Endothelial cell (in vitro differentiated cells): ENCODE measurements around the gene USP22. TPM values are rescaled to one million over a fixed set of nuclear protein-coding genes. Genes with fewer than 3 reads are reported as not detected.
"Not testable (repeated sequence)": the region's sequence is repeated elsewhere in the genome, so short reads cannot be mapped to it uniquely, and the experiment has no call there.

Experiments used
- DNase-seq: peaks from one replicate; pipeline ENCODE4 v3.0.0; 2021; ENCODE audit warnings: low spot score
- H3K27ac Mint-ChIP-seq: one replicate; pipeline ENCODE4 v1.8.0; 2021; ENCODE audit warnings: mixed read lengths, inconsistent platforms; ENCODE audit not compliant: unreplicated experiment
- H3K27me3 Mint-ChIP-seq: one replicate; pipeline ENCODE4 v1.8.0; 2021; ENCODE audit warnings: mild to moderate bottlenecking, moderate library complexity, mixed read lengths, inconsistent platforms; ENCODE audit not compliant: unreplicated experiment
- H3K36me3 Mint-ChIP-seq: one replicate; pipeline ENCODE4 v1.8.0; 2021; ENCODE audit warnings: mild to moderate bottlenecking, low read depth, mixed read lengths, inconsistent platforms; ENCODE audit not compliant: unreplicated experiment
- H3K4me1 Mint-ChIP-seq: one replicate; pipeline ENCODE4 v1.8.0; 2021; ENCODE audit warnings: mild to moderate bottlenecking, mixed read lengths, inconsistent platforms; ENCODE audit not compliant: unreplicated experiment
- H3K4me3 Mint-ChIP-seq: one replicate; pipeline ENCODE4 v1.8.0; 2021; ENCODE audit warnings: mild to moderate bottlenecking, mixed read lengths, inconsistent platforms; ENCODE audit not compliant: unreplicated experiment
- H3K9me3 Mint-ChIP-seq: one replicate; pipeline ENCODE4 v1.8.0; 2021; ENCODE audit warnings: mixed read lengths, inconsistent platforms; ENCODE audit not compliant: unreplicated experiment
- CTCF ChIP-seq: fragments of 200-600 bp; sonication (generic); IDR thresholded peaks from one replicate; pipeline ENCODE4 v1.5.0; 2021; ENCODE audit warnings: antibody characterized with exemption; ENCODE audit not compliant: unreplicated experiment
- total RNA-seq: library from RNA; stranded (reverse); fragmentation: NEBNext Ultra II Directional; extraction: Animal tissue kit (Norgen Biotek cat#: 25700); gene quantifications from one replicate; pipeline ENCODE4 v1.2.1, GENCODE V29; 2021; ENCODE audit not compliant: unreplicated experiment

The USP22 gene
- total RNA-seq, 1 donor from 2014 or later, result 294 TPM

DNA sequence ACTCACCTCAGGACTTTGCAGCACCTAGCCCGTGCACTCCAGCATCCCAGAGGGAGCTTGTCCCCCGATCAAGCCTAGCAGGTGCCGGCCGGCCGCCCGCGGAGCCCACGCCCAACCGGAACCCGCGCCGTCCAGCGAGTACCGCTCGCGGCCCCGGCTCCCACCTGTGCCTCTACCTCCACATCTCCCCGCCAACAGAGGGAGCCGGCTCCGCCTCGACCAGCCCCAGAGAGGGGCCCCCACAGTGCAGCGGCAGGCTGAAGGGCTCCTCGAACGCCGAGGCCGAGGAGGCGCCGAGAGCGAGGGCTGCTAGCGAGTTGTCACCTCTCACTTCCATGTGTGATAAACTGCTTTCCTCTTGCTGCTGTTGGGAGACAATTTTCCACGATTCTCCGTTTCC, 42.9 kb upstream of the USP22 start:
- no peaks in the 10 kb centered on the region for H3K36me3 Mint-ChIP-seq
- TF ChIP-seq CTCF, result no peak
- H3K27ac Mint-ChIP-seq, result no peak overlapping the region
- no peaks in the 10 kb centered on the region for H3K9me3 Mint-ChIP-seq
- peak overlapping the region; percentile 18 for H3K4me3 Mint-ChIP-seq
- DNase-seq, result no peak
- H3K27me3 Mint-ChIP-seq, result peaks cover 5% of the 10 kb centered on the region
- H3K4me1 Mint-ChIP-seq, result peaks cover 19% of the 10 kb centered on the region

DNA sequence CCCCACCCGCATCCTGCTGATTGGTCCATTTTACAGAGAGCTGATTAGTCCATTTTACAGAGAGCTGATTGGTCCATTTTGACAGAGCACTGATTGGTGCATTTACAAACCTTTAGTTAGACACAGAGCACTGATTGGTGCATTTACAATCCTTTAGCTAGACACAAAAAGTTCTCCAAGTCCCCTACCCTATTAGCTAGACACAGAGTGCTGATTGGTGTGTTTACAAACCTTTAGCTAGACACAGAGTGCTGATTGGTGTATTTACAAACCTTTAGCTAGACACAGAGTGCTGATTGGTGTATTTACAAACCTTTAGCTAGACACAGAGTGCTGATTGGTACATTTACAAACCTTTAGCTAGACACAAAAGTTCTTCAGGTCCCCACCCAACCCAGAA, 42.5 kb upstream of the USP22 start:
- not testable (repeated sequence) for H3K4me3 Mint-ChIP-seq, H3K27me3 Mint-ChIP-seq, DNase-seq, H3K36me3 Mint-ChIP-seq, H3K9me3 Mint-ChIP-seq, H3K27ac Mint-ChIP-seq
- H3K4me1 Mint-ChIP-seq, result peaks cover 19% of the 10 kb centered on the region

- no peak overlapping the region for H3K27ac Mint-ChIP-seq
- no peak overlapping the region for H3K4me3 Mint-ChIP-seq
Observed at GRCh38 chr17:21082001-21082436, 39.2 kb upstream of the USP22 start.

DNA sequence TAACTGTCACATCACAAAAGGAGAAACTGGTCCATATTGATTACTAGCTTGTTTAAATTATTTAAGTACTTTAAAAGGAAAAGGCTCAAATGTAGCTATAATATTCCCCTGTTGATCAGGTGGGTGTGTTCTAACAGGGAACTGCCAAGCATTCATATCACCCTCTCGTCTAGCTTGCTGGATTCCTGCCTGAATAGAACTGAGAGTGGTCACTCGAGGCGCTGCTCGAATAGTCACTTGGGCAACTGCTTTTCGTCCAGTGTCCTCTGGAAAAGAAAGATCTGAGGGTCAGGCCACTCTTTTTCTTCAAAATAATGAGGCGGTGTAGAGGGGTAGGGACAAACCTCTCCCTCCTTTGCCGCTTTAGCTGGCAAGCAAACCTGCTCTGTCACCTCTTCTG, 36.4 kb upstream of the USP22 start:
- H3K4me3 Mint-ChIP-seq, result no peak overlapping the region
- no peak for DNase-seq
- H3K27me3 Mint-ChIP-seq, result peaks cover 4% of the 10 kb centered on the region
- H3K36me3 Mint-ChIP-seq, result no peaks in the 10 kb centered on the region
- H3K27ac Mint-ChIP-seq, result no peak overlapping the region
- H3K9me3 Mint-ChIP-seq, result no peaks in the 10 kb centered on the region
- no peak for TF ChIP-seq CTCF
- H3K4me1 Mint-ChIP-seq, result peaks cover 16% of the 10 kb centered on the region

More at GRCh38 chr17:21082001-21082436, 39.2 kb upstream of the USP22 start:
- peaks cover 6% of the 10 kb centered on the region for H3K27me3 Mint-ChIP-seq
- H3K36me3 Mint-ChIP-seq, result no peaks in the 10 kb centered on the region
- H3K4me1 Mint-ChIP-seq, result peaks cover 18% of the 10 kb centered on the region
- DNase-seq, result no peak
- no peak for TF ChIP-seq CTCF
- no peaks in the 10 kb centered on the region for H3K9me3 Mint-ChIP-seq

DNA sequence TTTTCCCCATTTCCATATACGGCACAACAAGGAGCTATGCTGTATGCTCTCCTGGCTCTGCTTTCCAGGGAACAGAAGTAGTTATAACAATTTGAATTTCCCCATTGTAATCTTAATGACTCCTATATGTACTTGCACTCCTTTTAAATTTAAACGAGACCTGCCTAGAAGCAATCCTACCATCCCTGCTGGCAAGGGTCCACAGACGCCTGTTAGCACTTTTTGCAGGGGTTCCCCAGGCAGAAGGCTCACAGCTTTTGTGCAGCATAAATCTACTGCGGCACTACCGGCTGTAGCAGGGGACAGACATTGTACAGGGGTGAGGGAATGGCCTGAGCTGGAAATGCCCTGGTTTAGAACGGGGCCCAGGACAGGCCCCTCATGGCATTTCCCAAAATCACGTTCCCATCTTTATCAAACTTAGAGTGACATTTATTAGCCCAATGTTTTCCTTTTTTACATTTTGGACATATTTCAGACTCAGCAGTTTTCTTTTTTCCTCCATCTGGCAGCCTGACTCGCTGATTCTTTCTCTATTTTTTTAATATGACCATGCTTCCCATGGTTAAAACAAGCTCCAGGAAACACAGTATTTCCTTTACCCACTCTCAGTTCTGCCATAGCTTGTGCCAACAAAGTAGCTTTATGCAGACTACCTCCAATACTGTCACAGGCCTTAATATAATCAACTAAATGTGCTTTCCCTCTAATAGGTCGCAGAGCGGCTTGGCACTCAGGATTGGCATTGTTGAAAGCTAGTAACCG, 35.4 kb upstream of the USP22 start:
- TF ChIP-seq CTCF, result no peak
- H3K36me3 Mint-ChIP-seq, result no peaks in the 10 kb centered on the region
- no peaks in the 10 kb centered on the region for H3K9me3 Mint-ChIP-seq
- H3K4me1 Mint-ChIP-seq, result peaks cover 16% of the 10 kb centered on the region
- no peak for DNase-seq
- no peak overlapping the region for H3K27ac Mint-ChIP-seq
- H3K4me3 Mint-ChIP-seq, result no peak overlapping the region
- H3K27me3 Mint-ChIP-seq, result peaks cover 4% of the 10 kb centered on the region
